SK-N-DZ (cell line): ENCODE results near the gene SPOCK3. TPM values are rescaled to one million over a fixed set of nuclear protein-coding genes. Genes with fewer than 3 reads are reported as not detected.
"Not testable (repeated sequence)": the region's sequence is repeated elsewhere in the genome, so short reads cannot be mapped to it uniquely, and the experiment has no call there.

Source experiments
- DNase-seq: peaks from one replicate; pipeline ENCODE4 v3.0.0-alpha.2; 2015; ENCODE audit warnings: low spot score
- polyA plus RNA-seq, 2 experiments: library from polyadenylated mRNA; depleted of rRNA; stranded (reverse); fragments of >200 nt; gene quantifications; 2 replicates each; pipeline ENCODE4 v1.2.3, GENCODE V29; 2014

SPOCK3 gene
- 1.6 and 3.0 TPM in 2 replicates for polyA plus RNA-seq (2014; cell fraction: cytosol; rRNA removed)
- polyA plus RNA-seq (2014; cell fraction: nucleus; rRNA removed), result 0.51 and 0.68 TPM in 2 replicates

DNA sequence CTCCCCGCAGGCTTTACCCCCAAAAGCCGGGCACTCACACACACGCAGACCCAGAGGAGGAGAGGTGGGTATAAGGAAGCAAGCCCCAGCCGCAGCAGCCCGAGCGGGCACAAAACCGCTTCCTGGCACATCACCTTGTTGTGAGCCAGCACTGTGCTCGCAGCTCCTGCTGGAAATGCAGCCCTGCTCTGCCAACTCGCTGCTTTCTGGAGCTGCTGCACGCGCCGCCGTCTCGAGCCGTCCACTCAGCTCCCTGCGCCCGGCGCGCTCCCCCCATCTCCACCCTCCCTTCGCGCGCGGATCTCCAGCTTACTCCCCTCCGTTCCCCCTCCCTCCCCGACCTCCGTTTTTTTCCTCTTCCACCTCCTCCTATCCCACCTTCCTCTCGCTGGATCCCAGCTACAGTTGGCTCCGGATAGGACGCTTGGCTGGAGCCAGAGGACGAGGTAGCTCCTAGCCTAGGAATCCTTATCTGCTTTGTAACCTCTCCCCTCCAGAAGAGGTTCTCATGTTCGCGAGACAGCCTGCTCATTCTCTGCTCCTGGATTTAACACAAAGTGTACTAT lies at the start of gene SPOCK3:
TSS of gene SPOCK3 (minus strand) at position 179 of the 566 bp plus-strand sequence.
- peak; percentile 37 for DNase-seq

- DNase-seq, result no peak
Observed at GRCh38 chr4:167282171-167282864, 48.0 kb upstream of the SPOCK3 start.

- not testable (repeated sequence) for DNase-seq
Observed at GRCh38 chr4:167281545-167281944, 47.3 kb upstream of the SPOCK3 start.

GRCh38 chr4:167274351-167274750 lies 40.1 kb upstream of the SPOCK3 start:
- DNase-seq, result no peak

- DNase-seq, result no peak
Observed at GRCh38 chr4:167265231-167265630, 30.9 kb upstream of the SPOCK3 start.

- no peak for DNase-seq
Observed at GRCh38 chr4:167248271-167248670, 14.0 kb upstream of the SPOCK3 start.

DNA sequence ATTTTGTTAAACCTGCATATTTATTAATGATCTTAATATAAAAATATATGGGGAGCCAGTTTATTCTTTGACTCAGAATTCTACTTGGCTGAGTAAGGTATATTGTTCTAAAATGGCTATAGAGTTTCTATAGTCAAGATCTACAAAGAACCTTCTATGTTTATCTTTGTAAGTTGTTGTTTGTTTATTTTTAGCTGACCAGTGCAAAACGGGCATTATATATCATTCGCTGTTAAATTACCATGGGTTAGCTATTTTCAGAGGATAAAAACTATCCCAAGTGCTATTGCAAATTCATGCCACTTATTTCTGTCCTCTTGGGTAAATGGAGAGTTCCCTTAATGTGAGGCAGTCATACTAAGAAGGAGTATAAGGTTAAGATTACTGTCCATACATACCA lies 5.3 kb upstream of the SPOCK3 start:
- no peak for DNase-seq

- DNase-seq, result no peak
Observed at GRCh38 chr4:167238226-167238625, 3.9 kb upstream of the SPOCK3 start.

- peak; percentile 3 for DNase-seq
Observed at GRCh38 chr4:167233685-167234315, 494 bp downstream of the SPOCK3 start.

DNA sequence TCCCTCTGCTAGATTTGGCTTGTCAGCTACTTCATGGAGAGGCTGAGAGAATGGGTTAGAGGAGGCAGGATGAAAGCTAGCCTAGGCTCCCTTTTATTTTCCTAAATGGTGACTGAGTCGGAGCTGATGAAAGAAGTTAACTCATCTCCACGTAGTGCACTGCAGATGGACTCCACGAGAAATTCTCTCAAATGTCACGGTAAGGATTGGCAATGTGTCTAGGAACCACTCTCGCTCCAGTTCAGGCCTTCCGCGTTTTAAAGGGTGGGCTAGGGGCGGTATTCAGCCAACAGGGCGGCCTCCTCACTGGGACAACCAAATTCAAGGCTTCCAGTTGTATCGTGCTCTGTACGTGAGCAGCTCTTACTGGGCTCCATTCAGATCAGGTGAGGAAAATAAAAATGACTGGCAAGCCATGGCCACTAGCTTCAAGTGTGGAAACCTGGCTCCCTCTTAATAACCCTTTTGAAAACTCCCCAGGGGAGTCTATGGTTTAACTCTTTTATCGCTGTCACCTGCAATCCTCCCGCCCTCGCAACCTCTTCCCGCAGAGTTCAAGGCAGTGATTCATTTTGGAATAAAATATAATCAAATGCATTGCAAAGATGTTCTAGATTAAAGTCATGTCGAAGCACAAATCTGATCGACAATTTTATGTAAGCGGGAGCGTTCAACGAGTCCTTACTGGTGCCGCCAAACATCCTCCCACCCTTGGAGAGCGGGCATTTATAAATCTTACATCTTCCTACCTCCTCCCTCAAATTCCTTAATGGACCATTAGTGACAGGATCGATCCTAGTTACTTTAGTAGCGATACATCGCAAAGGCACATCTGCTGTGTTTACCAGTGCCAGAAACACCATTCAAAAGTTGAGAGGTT lies 1.2 kb downstream of the SPOCK3 start:
- DNase-seq, result no peak

DNA sequence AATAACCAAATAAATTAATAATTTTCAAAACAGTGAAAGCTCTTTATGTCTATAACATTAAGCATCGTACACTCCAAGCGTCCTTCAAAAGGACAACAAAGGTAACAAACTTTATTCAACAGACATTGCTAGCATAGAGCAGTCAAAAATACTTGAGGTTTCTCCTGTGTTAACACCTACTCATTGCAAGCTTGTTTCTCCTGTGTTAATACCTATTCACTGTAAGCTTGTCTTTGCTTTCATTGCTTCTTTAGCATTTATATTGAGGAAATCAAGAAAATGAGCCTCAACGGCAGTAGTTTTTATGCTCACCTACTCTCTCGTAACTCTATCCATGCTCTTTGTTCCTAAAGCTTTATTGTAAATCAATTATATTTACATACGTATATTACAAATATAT lies 3.5 kb downstream of the SPOCK3 start:
- no peak for DNase-seq

GRCh38 chr4:167222099-167222498 lies 12.2 kb downstream of the SPOCK3 start:
- DNase-seq, result no peak

DNA sequence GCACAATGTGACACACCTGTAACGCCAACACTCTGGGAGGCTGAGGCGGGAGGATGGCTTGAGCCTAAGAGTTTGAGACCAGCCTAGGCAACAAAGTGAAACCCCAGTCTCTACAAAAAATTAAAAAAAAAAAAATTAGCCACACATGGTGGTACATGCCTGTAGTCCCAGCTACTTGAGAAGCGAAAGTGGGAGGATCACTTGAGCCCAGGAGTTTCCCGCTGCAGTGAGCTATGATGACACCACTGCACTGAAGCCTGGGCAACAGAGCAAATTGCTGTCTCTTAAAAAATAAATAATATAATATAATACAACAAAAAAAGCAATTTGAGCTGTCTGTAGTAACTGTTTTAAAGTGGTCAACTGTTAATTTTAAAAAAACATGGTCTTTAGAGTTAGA lies 13.2 kb downstream of the SPOCK3 start:
- no peak for DNase-seq

GRCh38 chr4:167218022-167218608 lies 16.2 kb downstream of the SPOCK3 start:
- DNase-seq, result no peak

DNA sequence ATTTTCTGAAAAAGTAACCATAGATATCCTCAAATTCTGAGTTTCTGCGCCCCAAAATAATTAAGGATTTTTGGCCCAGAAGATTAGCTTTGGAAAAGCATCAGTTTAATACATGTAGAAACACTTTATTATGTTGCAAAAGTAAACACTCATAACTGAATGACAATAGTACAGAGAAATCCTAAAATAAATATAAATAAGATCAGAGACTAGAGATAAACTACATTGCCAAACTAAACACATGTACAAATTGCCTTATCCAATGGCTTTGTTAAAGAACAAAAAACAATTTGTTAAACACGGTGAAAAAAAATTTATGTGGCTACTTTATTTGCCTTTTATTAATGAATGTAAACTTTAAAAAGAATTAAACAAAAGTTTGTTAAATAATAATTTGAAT lies 17.5 kb downstream of the SPOCK3 start:
- no peak for DNase-seq

GRCh38 chr4:167210166-167210565 lies 24.1 kb downstream of the SPOCK3 start:
- no peak for DNase-seq

DNA sequence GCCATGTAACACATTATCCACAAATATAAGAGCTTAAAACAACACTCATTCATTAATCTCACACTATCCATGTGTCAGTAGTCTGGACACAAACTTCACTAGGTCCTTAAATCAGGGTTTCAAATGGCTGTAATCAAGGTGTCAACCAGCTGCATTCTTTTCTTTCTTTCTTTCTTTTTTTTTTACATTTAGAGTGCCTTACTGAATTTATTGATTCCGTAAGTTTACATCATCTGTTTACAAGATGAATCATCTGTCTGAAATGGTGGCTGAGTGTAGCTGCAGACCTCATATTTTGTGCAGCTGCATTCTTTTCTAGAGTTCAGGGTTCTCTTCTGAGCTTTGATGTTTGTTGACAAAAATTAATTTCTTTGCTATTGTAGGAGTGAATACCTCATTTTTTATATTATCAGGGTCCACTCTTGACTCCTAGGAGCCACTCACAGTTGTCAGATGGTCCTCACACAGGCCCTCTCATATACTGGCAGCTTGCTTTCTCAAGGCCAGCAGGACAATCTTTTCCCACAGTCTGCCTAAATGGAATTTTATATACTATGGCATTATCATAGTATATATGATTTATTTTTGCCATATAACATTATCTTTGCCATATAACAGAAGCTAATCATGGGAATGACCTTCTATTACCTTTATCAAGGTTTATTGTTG lies 37.8 kb downstream of the SPOCK3 start:
- DNase-seq, result no peak

DNA sequence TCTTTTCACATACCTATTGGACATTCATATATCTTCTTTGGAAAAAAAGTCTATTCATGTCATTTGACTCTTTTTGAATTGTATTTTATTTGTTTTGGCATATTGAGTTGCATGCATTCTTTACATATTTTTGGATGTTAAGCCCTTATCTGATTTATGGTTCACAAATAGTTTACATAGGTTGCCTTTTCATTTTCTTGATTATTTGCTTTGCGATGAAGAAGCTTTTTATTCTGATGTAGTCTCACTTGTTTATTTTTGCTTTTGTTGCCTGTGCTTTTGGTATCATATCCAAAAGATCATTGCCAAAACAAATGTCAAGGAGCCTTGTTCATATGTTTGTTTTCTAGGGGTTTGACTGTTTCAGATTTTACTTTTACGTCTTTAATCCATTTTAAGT lies 43.9 kb downstream of the SPOCK3 start:
- no peak for DNase-seq

DNA sequence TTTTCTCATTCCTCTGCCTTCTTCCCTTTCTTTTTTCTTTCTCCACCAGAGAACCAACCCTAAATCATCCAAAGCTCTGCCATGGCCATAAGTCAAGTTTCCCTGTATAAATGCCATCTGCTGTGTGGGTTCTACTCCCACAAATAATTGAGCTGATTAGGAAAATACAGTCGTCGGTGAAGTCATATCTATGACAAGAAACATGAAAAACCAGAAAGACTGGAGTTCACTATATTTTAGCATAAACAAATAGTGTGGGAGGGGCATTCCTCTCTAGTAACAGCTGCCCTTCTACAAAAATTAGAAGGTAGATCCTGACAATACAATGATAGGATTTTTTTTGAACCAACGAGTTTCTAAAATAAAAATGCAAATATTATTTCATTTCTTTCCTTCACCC lies 48.8 kb downstream of the SPOCK3 start:
- DNase-seq, result no peak

GRCh38 chr4:167183036-167183435 lies 51.3 kb downstream of the SPOCK3 start:
- no peak for DNase-seq

DNA sequence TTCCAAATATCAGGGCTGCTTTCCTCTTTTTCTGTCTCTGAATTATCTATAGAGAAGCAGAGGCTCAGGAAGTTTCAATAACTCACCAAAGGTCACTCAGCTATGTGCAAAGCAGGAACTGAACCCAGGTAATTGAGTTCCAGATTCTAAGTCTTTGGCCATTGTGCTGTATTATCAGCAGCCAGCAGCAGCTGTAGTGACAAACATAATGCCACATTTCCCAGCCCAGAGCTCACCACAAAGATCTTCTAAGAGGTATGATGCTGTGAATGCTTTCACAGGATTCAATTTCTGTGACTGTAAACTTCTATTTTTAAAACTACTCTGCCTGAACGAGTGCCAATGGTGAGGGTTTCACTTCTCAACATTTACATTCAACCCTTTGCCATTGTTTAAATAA lies 56.4 kb downstream of the SPOCK3 start:
- no peak for DNase-seq
